HEK293T (cell line): ENCODE measurements around the gene GPRC5B.

Source experiments
- FOXA1 ChIP-seq: fragments of 450-650 bp; IDR thresholded peaks from 2 replicates; pipeline ENCODE4 v1.6.1; 2016; ENCODE audit warnings: mild to moderate bottlenecking
- FOXM1 ChIP-seq: fragments of 450-650 bp; IDR thresholded peaks from 2 replicates; pipeline ENCODE4 v1.6.1; 2017; ENCODE audit warnings: mild to moderate bottlenecking, borderline replicate concordance
- L3MBTL2 ChIP-seq: fragments of 450-650 bp; conservative IDR thresholded peaks from 2 replicates; pipeline ENCODE4 v1.6.1; 2016; ENCODE audit warnings: mild to moderate bottlenecking
- SUZ12 ChIP-seq: fragments of 450-650 bp; IDR thresholded peaks from 2 replicates; pipeline ENCODE4 v1.6.1; 2016; ENCODE audit warnings: mild to moderate bottlenecking

DNA sequence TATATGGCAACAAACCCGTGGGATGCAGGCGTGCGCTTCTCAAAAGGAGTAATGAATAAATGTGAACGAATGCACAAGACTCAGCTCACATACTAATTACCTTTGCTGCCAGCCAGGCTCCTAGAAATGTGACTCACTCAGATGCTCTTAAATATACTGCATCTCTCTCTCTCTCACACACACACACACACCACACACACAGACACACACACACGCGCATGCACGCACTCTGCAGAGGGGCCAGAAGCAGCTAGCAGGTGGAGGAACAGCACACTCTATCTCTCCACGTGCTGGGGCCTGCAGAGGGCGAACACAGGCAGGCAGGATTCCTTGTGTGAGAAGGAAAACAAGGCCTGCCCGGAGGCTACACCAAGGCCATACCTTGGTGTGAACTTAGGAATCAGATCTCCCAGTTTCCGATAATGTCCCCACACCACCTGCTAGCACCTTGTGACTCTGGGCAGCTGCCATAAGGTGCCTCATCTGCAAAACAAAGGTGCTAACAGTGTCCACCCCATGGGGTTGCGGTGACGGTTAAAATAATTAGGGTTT, 5.3 kb downstream of the GPRC5B start:
- TF ChIP-seq FOXM1 (no peak), FOXA1 (no peak), L3MBTL2 (peak; percentile 28; the same call in 1 of the 2 replicates), SUZ12 (no peak)
